Mesendoderm (in vitro differentiated cells): ENCODE measurements around the gene TUNAR.

ENCODE experiments used
- DNase-seq: peaks from one replicate; pipeline ENCODE4 v3.0.0; 2013
- H2AK5ac ChIP-seq: 2 replicates; pipeline ENCODE4 v1.6.1; 2013; ENCODE audit warnings: low read length, inconsistent platforms
- H2BK120ac ChIP-seq: 2 replicates; pipeline ENCODE4 v1.6.1; 2013; ENCODE audit warnings: low read depth, mild to moderate bottlenecking, low read length, moderate library complexity, mixed read lengths
- H2BK15ac ChIP-seq: replicated peaks from 2 replicates; pipeline ENCODE4 v1.6.1; 2013; ENCODE audit warnings: low read depth, mild to moderate bottlenecking, moderate library complexity
- H2BK5ac ChIP-seq: 2 replicates; pipeline ENCODE4 v1.6.1; 2013; ENCODE audit warnings: low read length, inconsistent platforms
- H3K18ac ChIP-seq: 2 replicates; pipeline ENCODE4 v1.6.1; 2013; ENCODE audit warnings: mild to moderate bottlenecking, low read length, mixed read lengths
- H3K23ac ChIP-seq: one replicate; pipeline ENCODE4 v1.6.1; 2013; ENCODE audit warnings: low read length
- H3K27ac ChIP-seq: 2 replicates; pipeline ENCODE4 v1.5.1; 2013; ENCODE audit warnings: low read depth, mild to moderate bottlenecking, inconsistent platforms, low read length, moderate library complexity
- H3K27me3 ChIP-seq: 2 replicates; pipeline ENCODE4 v1.6.1; 2013; ENCODE audit warnings: low read length, control low read depth, mild to moderate bottlenecking, inconsistent platforms; ENCODE audit not compliant: insufficient read depth, poor library complexity
- H3K36me3 ChIP-seq: 2 replicates; pipeline ENCODE4 v1.6.1; 2013; ENCODE audit warnings: low read length, inconsistent platforms; ENCODE audit not compliant: control insufficient read depth, insufficient read depth
- H3K4ac ChIP-seq: one replicate; pipeline ENCODE4 v1.6.1; 2013; ENCODE audit warnings: low read depth, mild to moderate bottlenecking, low read length, moderate library complexity
- H3K4me1 ChIP-seq: 2 replicates; pipeline ENCODE4 v1.6.1; 2013; ENCODE audit warnings: low read depth, low read length, inconsistent platforms; ENCODE audit not compliant: control insufficient read depth
- H3K4me2 ChIP-seq: 2 replicates; pipeline ENCODE4 v1.6.1; 2013; ENCODE audit warnings: low read length
- H3K4me3 ChIP-seq: 2 replicates; pipeline ENCODE4 v1.5.1; 2013; ENCODE audit warnings: mild to moderate bottlenecking, low read length
- H3K56ac ChIP-seq: one replicate; pipeline ENCODE4 v1.6.1; 2013; ENCODE audit warnings: low read length
- H3K79me1 ChIP-seq: 2 replicates; pipeline ENCODE4 v1.6.1; 2013; ENCODE audit warnings: low read length, inconsistent platforms
- H3K79me2 ChIP-seq: 2 replicates; pipeline ENCODE4 v1.6.1; 2013; ENCODE audit warnings: mild to moderate bottlenecking, low read length; ENCODE audit not compliant: control insufficient read depth, insufficient read depth
- H3K9ac ChIP-seq: 2 replicates; pipeline ENCODE4 v1.6.1; 2013; ENCODE audit warnings: low read length, inconsistent platforms
- H4K5ac ChIP-seq: one replicate; pipeline ENCODE4 v1.6.1; 2013; ENCODE audit warnings: low read length
- H4K8ac ChIP-seq: one replicate; pipeline ENCODE4 v1.6.1; 2013; ENCODE audit warnings: low read depth, mild to moderate bottlenecking, control low read depth, low read length, moderate library complexity
- WGBS: extraction: QIAGEN DNeasy Blood & Tissue Kit; methylation state at CpG from one replicate; pipeline ENCODE4 v1.1.7; 2013; ENCODE audit warnings: low lambda C conversion rate, missing lambda C conversion rate; ENCODE audit not compliant: insufficient coverage; ENCODE audit errors: extremely low coverage; 5-methylcytosine and 5-hydroxymethylcytosine counted together

The TUNAR gene

DNA sequence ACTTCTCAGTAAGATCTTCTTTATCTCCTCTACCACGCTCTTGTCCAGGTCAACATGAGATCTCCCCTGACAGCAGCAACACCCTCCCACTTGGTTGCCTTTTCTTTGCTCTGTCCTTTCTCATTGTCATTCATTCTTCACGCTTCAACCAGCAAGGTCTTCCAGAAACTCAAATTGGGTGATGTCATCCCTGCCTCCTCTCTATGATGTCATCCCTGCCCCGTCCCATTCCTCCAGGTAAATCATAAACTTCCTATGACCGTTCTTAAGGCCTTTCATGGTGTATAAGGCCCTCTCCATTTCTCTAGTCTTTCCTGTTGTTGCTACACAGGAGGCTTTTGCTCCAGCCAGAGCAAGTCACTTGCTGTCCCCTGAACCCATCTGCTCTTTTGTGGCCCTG is 17.7 kb upstream of the TUNAR start:
- no peak overlapping the region for H3K56ac ChIP-seq
- H3K23ac ChIP-seq: no peak overlapping the region
- H2AK5ac ChIP-seq: no peak overlapping the region
- H3K4me2 ChIP-seq: no peak overlapping the region
- H4K8ac ChIP-seq: no peak overlapping the region
- no peaks in the 10 kb centered on the region for H3K4me1 ChIP-seq
- no peak overlapping the region for H4K5ac ChIP-seq
- H2BK120ac ChIP-seq: no peak overlapping the region
- no peak for DNase-seq
- no peak overlapping the region for H2BK15ac ChIP-seq
- no CpG with 5 or more reads among the region's 4 CpGs for WGBS
- no peak overlapping the region for H3K4ac ChIP-seq
- no peak overlapping the region for H3K9ac ChIP-seq
- no peaks in the 10 kb centered on the region for H3K79me1 ChIP-seq
- H3K4me3 ChIP-seq: no peak overlapping the region
- no peaks in the 10 kb centered on the region for H3K36me3 ChIP-seq
- H2BK5ac ChIP-seq: no peak overlapping the region
- H3K27me3 ChIP-seq: no peaks in the 10 kb centered on the region
- H3K79me2 ChIP-seq: no peaks in the 10 kb centered on the region
- H3K27ac ChIP-seq: no peak overlapping the region
- H3K18ac ChIP-seq: no peak overlapping the region

DNA sequence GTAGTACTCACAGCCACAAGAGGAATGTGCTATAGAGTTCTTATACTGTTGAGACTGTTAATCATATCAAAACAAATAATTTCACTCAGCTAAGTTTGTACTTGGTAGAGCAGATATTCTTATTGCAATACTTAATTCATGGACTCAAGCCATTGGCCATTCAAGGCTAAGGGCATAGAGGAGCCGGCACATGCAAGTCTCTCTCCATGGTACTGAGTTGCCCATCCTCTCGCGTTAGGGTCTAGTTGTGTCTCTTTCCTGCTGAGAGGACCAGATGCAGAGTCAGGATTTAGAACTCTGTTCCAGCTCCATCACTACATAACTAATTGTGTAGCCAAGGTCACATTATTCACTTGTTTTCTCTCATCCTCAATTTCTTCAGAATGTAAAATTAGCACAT is 14.4 kb upstream of the TUNAR start:
- no CpG with 5 or more reads among the region's 3 CpGs for WGBS
- H3K79me1 ChIP-seq: no peaks in the 10 kb centered on the region
- no peak overlapping the region for H4K5ac ChIP-seq
- H4K8ac ChIP-seq: no peak overlapping the region
- H3K56ac ChIP-seq: no peak overlapping the region
- H3K36me3 ChIP-seq: no peaks in the 10 kb centered on the region
- H3K18ac ChIP-seq: no peak overlapping the region
- H3K4ac ChIP-seq: no peak overlapping the region
- H3K79me2 ChIP-seq: no peaks in the 10 kb centered on the region
- no peak overlapping the region for H2BK15ac ChIP-seq
- peak; percentile 63 for DNase-seq
- no peak overlapping the region for H3K9ac ChIP-seq
- H2BK5ac ChIP-seq: no peak overlapping the region
- H3K23ac ChIP-seq: no peak overlapping the region
- no peak overlapping the region for H2AK5ac ChIP-seq
- no peak overlapping the region for H3K4me2 ChIP-seq
- no peak overlapping the region for H2BK120ac ChIP-seq
- no peak overlapping the region for H3K4me3 ChIP-seq
- H3K27ac ChIP-seq: no peak overlapping the region
- no peaks in the 10 kb centered on the region for H3K27me3 ChIP-seq
- no peaks in the 10 kb centered on the region for H3K4me1 ChIP-seq

DNA sequence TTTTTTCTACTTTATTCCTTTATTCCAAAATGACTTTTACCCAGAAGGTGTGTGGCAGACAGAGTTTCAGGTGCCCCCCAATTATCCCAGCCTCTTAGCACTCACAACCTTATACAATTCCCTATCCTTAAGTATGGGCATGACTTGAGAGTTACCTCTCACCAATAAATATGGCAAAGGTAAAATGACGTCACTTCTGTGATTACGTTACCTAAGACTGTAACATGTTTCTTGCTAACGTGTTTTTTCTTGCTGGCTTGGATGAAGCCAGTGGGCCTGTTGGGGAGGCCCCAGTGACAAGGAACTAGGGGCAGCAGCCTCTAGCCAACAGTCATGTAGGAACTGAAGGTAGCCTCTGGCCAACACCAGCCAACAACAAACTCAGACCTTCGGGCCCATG is 13.3 kb upstream of the TUNAR start:
- H3K36me3 ChIP-seq: no peaks in the 10 kb centered on the region

DNA sequence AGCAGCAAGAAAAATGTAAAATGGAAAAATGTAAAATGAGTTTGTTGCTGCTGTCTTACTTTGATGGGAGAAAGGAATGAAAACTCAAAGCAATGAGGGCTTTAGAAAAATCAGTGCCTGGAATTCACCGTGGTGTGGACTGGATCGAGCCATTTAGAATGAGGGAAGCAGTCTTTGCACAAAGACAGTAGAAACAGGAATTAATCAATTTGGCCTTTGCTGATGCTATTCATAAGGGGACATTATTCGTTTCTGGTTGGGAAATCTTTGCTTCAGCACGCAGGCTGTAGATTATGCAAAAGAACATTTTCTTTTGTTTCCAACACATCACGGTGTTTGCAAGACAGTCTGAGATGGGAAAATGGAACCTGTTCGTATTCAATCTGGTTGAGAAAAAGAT is 6.9 kb upstream of the TUNAR start:
- no peak overlapping the region for H2BK15ac ChIP-seq
- no peak overlapping the region for H4K8ac ChIP-seq
- no peak overlapping the region for H3K9ac ChIP-seq
- DNase-seq: no peak
- H3K36me3 ChIP-seq: no peaks in the 10 kb centered on the region
- H4K5ac ChIP-seq: no peak overlapping the region
- H3K23ac ChIP-seq: no peak overlapping the region
- H3K4ac ChIP-seq: no peak overlapping the region
- no peak overlapping the region for H3K56ac ChIP-seq
- H2BK120ac ChIP-seq: no peak overlapping the region
- no peak overlapping the region for H3K27ac ChIP-seq
- no peak overlapping the region for H2AK5ac ChIP-seq
- H3K18ac ChIP-seq: no peak overlapping the region
- H3K4me1 ChIP-seq: no peaks in the 10 kb centered on the region
- WGBS: no CpG with 5 or more reads among the region's 6 CpGs
- no peak overlapping the region for H3K4me2 ChIP-seq
- no peaks in the 10 kb centered on the region for H3K79me2 ChIP-seq
- no peak overlapping the region for H2BK5ac ChIP-seq
- no peak overlapping the region for H3K4me3 ChIP-seq
- H3K27me3 ChIP-seq: no peaks in the 10 kb centered on the region
- H3K79me1 ChIP-seq: no peaks in the 10 kb centered on the region

More for the DNA sequence above, 13.3 kb upstream of the TUNAR start:
- Histone ChIP-seq H2BK5ac (no peak overlapping the region), H3K4ac (no peak overlapping the region), H3K27ac (no peak overlapping the region), H3K4me3 (no peak overlapping the region), H3K4me1 (no peaks in the 10 kb centered on the region), H3K79me1 (no peaks in the 10 kb centered on the region), H2BK15ac (no peak overlapping the region), H3K4me2 (no peak overlapping the region), H3K56ac (no peak overlapping the region), H3K9ac (no peak overlapping the region), H3K23ac (no peak overlapping the region), H3K27me3 (no peaks in the 10 kb centered on the region), H3K79me2 (no peaks in the 10 kb centered on the region), H2BK120ac (no peak overlapping the region), H4K8ac (no peak overlapping the region), H4K5ac (no peak overlapping the region), H2AK5ac (no peak overlapping the region), H3K18ac (no peak overlapping the region)
- DNase-seq: no peak
- WGBS: no CpG with 5 or more reads among the region's 4 CpGs

DNA sequence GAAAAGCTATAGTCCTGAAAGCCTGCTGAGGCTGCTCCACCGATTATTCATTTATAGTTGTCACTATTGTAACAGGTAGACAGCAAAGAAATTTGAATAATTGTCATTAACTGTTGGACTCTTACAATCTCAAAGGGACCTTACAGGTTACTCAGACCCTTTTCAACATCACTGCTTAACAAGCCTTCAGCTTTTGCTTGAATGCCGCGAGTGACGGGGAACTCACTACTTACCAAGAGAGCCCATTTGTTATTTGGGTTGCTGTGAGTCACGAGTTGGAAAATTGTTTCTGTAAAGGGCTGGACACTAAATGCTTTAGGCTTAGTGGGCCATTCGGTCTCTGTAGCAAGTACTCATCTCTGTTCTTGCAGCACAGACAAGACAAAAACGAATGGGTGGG is 5.9 kb upstream of the TUNAR start:
- Histone ChIP-seq H3K18ac (no peak overlapping the region), H3K4me2 (no peak overlapping the region), H3K27ac (no peak overlapping the region), H3K4me1 (no peaks in the 10 kb centered on the region), H3K4me3 (no peak overlapping the region), H4K5ac (no peak overlapping the region), H2BK5ac (no peak overlapping the region), H3K79me2 (no peaks in the 10 kb centered on the region), H3K23ac (no peak overlapping the region), H4K8ac (no peak overlapping the region), H3K56ac (no peak overlapping the region), H2AK5ac (no peak overlapping the region), H3K27me3 (no peaks in the 10 kb centered on the region), H3K9ac (no peak overlapping the region), H3K4ac (no peak overlapping the region), H3K36me3 (no peaks in the 10 kb centered on the region), H2BK15ac (no peak overlapping the region), H2BK120ac (no peak overlapping the region), H3K79me1 (no peaks in the 10 kb centered on the region)
- WGBS: no CpG with 5 or more reads among the region's 7 CpGs
- no peak for DNase-seq

DNA sequence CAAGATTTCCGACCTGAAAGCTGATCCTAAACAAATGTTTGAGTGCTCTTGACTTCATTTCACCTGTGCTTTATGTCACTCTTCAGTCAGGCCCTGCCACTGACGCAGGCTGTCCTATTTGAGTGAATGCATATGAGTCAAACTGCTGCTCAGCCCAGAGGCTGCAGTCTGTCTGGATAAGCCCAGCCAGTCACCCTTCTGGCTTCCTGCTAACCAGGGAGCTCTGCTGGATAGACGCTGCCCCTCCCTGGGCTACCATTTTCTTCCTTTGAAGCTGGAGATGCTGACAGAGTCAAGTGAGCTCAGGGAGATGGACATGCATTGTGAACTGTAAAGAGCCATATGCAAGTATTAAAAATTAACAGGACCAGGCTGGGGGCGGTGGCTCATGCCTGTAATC is 5.1 kb upstream of the TUNAR start:
- H3K9ac ChIP-seq: no peak overlapping the region
- H3K27me3 ChIP-seq: no peaks in the 10 kb centered on the region
- no peak for DNase-seq
- H3K79me1 ChIP-seq: no peaks in the 10 kb centered on the region
- no peak overlapping the region for H2BK120ac ChIP-seq
- no peak overlapping the region for H2AK5ac ChIP-seq
- no peak overlapping the region for H3K56ac ChIP-seq
- no peaks in the 10 kb centered on the region for H3K79me2 ChIP-seq
- H3K23ac ChIP-seq: no peak overlapping the region
- H3K36me3 ChIP-seq: no peaks in the 10 kb centered on the region
- no peak overlapping the region for H3K18ac ChIP-seq
- H3K27ac ChIP-seq: no peak overlapping the region
- H3K4me1 ChIP-seq: no peaks in the 10 kb centered on the region
- H3K4me3 ChIP-seq: no peak overlapping the region
- no peak overlapping the region for H4K5ac ChIP-seq
- no peak overlapping the region for H2BK5ac ChIP-seq
- no peak overlapping the region for H3K4ac ChIP-seq
- no peak overlapping the region for H4K8ac ChIP-seq
- H3K4me2 ChIP-seq: no peak overlapping the region
- WGBS: no CpG with 5 or more reads among the region's 4 CpGs
- H2BK15ac ChIP-seq: no peak overlapping the region
